Activated naive CD4-positive, alpha-beta T cell treated with anti-CD3 and anti-CD28 coated beads, Interleukin-2, amount 50 U/mL, for 24 hours (primary cell): ENCODE data around the gene BNC2.
"Not testable (repeated sequence)": the region's sequence is repeated elsewhere in the genome, so short reads cannot be mapped to it uniquely, and the experiment has no call there.

Experiments used
- H3K27ac Mint-ChIP-seq: one replicate; pipeline ENCODE4 v1.8.0; 2021; ENCODE audit warnings: mild to moderate bottlenecking, mixed read lengths
- H3K27me3 Mint-ChIP-seq: one replicate; pipeline ENCODE4 v1.8.0; 2021; ENCODE audit warnings: mixed read lengths
- H3K36me3 Mint-ChIP-seq: one replicate; pipeline ENCODE4 v1.8.0; 2021; ENCODE audit warnings: mixed read lengths
- H3K4me1 Mint-ChIP-seq: one replicate; pipeline ENCODE4 v1.8.0; 2021; ENCODE audit warnings: mixed read lengths
- H3K4me3 Mint-ChIP-seq: one replicate; pipeline ENCODE4 v1.8.0; 2021; ENCODE audit warnings: mild to moderate bottlenecking, mixed read lengths
- H3K9me3 Mint-ChIP-seq: one replicate; pipeline ENCODE4 v1.8.0; 2021; ENCODE audit warnings: mixed read lengths

The BNC2 gene

DNA sequence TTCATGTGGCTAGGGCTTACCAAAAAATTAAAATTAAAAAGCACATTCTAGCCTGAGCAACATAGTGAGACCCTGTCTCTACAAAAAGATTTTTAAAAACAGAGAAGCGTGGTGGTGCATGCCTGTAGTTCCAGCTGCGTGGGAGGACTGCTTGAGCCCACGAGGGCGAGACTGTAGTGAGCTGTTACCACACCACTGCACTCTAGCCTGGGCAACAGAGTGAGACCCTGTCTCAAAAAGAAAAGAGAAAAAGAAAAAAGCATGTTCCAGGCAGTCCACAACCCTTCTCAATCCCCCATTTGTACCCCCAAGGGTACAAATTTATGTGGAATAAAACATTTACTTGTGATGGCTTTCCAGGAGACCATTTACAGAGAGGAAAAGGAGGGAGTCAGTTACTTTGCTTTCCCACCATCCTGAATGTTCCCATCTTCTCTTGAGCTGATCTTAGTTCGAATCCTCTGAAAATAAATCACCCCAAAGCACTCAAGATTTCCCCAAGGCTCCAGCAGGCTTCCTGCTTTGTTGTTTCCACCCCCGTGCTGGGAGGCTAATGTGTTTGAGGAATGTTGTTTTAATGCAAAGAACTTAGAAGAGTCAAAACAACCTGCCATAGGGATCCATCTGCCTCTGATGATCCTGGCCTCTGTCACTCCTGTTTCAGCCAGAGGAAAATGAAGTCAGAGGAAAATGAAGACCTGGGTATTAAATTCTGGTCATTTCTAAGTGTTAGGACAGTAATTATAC, 384.7 kb downstream of the BNC2 start:
- no peaks in the 10 kb centered on the region for H3K4me1 Mint-ChIP-seq
- no peaks in the 10 kb centered on the region for H3K27me3 Mint-ChIP-seq
- peaks cover 5% of the 10 kb centered on the region for H3K9me3 Mint-ChIP-seq
- H3K27ac Mint-ChIP-seq: no peak overlapping the region
- H3K36me3 Mint-ChIP-seq: no peaks in the 10 kb centered on the region
- H3K4me3 Mint-ChIP-seq: no peak overlapping the region

- H3K4me3 Mint-ChIP-seq: no peak overlapping the region
- H3K36me3 Mint-ChIP-seq: no peaks in the 10 kb centered on the region
- H3K9me3 Mint-ChIP-seq: peaks cover 5% of the 10 kb centered on the region
Measured at GRCh38 chr9:16485160-16485559, 385.3 kb downstream of the BNC2 start.

DNA sequence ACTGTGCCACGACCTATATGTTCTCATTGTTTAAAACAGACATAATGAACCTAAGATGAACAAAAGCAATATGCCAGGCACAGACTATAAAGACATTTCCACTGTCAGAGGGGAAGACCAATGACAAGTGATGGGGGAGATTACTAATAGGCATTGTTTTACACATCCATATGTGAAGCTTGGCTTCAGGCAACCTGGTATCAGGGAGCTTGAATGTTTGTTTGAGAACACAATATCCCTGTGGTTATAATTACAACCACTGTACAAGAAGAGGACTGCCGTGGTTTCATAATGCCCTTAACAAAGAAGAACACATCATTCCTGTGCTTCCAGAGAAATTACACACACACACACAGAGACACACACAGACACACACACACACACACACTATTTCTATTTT, 385.7 kb downstream of the BNC2 start:
- H3K36me3 Mint-ChIP-seq: no peaks in the 10 kb centered on the region
- no peaks in the 10 kb centered on the region for H3K27me3 Mint-ChIP-seq
- H3K4me3 Mint-ChIP-seq: no peak overlapping the region
- H3K9me3 Mint-ChIP-seq: peaks cover 5% of the 10 kb centered on the region
- no peak overlapping the region for H3K27ac Mint-ChIP-seq
- H3K4me1 Mint-ChIP-seq: no peaks in the 10 kb centered on the region

More at GRCh38 chr9:16485160-16485559, 385.3 kb downstream of the BNC2 start:
- Mint-ChIP-seq H3K4me1 (no peaks in the 10 kb centered on the region), H3K27ac (no peak overlapping the region), H3K27me3 (no peaks in the 10 kb centered on the region)

DNA sequence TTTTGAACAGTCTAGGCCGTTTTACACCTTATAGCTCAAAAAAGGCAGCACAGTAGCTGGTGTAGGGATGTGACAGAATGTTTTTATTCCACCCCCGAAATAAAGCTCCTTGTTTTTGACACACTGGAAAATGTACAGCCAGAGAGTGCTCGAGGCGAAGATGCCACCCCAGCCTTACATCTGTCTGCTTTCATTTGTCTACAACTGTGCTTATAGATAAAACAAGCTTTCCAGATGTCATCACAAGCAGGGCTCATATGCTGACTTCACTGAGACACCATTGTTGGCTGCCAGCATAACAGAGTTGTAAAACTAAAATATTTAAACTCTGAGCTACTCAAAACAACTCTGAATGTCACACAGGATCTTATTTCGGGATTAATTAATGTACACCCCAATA, 386.3 kb downstream of the BNC2 start:
- H3K27me3 Mint-ChIP-seq: no peaks in the 10 kb centered on the region
- peaks cover 5% of the 10 kb centered on the region for H3K9me3 Mint-ChIP-seq
- H3K4me3 Mint-ChIP-seq: no peak overlapping the region
- no peaks in the 10 kb centered on the region for H3K4me1 Mint-ChIP-seq
- no peak overlapping the region for H3K27ac Mint-ChIP-seq
- H3K36me3 Mint-ChIP-seq: no peaks in the 10 kb centered on the region

DNA sequence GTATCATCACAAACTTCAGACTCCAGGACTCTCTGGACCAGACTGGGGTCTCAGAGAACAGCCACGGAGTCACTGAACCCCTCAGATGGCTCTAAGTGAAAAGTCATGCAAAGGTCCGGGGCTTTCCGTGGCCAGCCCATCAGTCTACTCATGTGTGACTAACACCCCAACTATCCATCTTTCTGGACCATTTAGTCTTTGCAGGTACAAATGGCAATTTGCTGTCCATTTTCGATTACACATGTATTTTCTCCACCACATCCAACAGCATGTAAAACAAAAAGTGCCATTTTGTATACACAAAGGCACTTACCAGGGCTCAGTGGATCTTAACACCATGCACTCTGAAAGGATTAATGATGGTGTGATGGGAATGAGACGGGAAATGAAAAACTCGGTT, 387.7 kb downstream of the BNC2 start:
- no peak overlapping the region for H3K27ac Mint-ChIP-seq
- H3K4me3 Mint-ChIP-seq: no peak overlapping the region
- H3K4me1 Mint-ChIP-seq: no peaks in the 10 kb centered on the region
- no peaks in the 10 kb centered on the region for H3K27me3 Mint-ChIP-seq
- H3K9me3 Mint-ChIP-seq: peaks cover 5% of the 10 kb centered on the region
- H3K36me3 Mint-ChIP-seq: no peaks in the 10 kb centered on the region

- not testable (repeated sequence) for H3K9me3 Mint-ChIP-seq, H3K36me3 Mint-ChIP-seq, H3K4me3 Mint-ChIP-seq, H3K27ac Mint-ChIP-seq, H3K4me1 Mint-ChIP-seq, H3K27me3 Mint-ChIP-seq
Measured at GRCh38 chr9:16480584-16480983, 389.9 kb downstream of the BNC2 start.

GRCh38 chr9:16475996-16476395, 394.5 kb downstream of the BNC2 start:
- H3K9me3 Mint-ChIP-seq: no peaks in the 10 kb centered on the region
- H3K4me3 Mint-ChIP-seq: no peak overlapping the region
- no peaks in the 10 kb centered on the region for H3K36me3 Mint-ChIP-seq
- peaks cover 1% of the 10 kb centered on the region for H3K27me3 Mint-ChIP-seq
- no peaks in the 10 kb centered on the region for H3K4me1 Mint-ChIP-seq
- no peak overlapping the region for H3K27ac Mint-ChIP-seq

DNA sequence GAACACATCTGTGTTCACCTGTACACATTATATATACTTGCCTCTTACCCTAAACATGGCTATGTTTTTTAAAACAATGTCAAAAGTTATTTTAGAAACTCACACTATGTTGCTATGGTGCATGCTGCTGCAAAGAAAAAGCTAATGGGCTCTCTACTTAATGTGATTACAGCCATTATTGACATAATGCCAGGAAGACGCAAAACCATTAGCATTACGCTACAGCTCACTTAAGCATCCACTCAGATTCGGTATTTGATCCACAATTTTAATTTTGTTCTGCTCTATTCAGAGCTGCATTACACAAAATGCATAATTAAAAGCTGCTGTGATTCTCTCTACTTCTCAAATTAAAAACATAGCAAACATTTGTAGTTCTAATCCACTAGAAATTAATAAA, 395.2 kb downstream of the BNC2 start:
- Mint-ChIP-seq H3K36me3 (no peaks in the 10 kb centered on the region), H3K27me3 (peaks cover 1% of the 10 kb centered on the region), H3K4me1 (no peaks in the 10 kb centered on the region), H3K27ac (no peak overlapping the region), H3K9me3 (no peaks in the 10 kb centered on the region), H3K4me3 (no peak overlapping the region)

DNA sequence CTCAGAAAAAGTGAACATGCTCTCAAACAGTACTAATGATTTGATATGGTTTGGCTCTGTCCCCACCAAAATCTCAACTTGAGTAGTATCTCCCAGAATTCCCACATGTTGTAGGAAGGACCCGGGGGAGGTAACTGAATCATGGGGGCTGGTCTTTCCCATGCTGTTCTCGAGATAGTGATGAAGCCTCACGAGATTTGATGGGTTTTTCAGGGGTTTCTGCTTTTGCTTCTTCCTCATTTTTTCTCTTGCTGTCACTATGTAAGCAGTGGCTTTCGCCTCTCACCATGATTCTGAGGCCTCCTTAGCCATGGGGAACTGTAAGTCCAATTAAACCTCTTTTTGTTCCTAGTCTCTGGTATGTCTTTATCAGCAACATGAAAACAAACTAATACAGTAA, 401.3 kb downstream of the BNC2 start:
- H3K27ac Mint-ChIP-seq: no peak overlapping the region
- H3K4me3 Mint-ChIP-seq: no peak overlapping the region
- H3K4me1 Mint-ChIP-seq: no peaks in the 10 kb centered on the region
- no peaks in the 10 kb centered on the region for H3K36me3 Mint-ChIP-seq
- H3K27me3 Mint-ChIP-seq: no peaks in the 10 kb centered on the region
- H3K9me3 Mint-ChIP-seq: peaks cover 5% of the 10 kb centered on the region

GRCh38 chr9:16461851-16462250, 408.6 kb downstream of the BNC2 start:
- Mint-ChIP-seq H3K27me3 (no peaks in the 10 kb centered on the region), H3K4me1 (no peaks in the 10 kb centered on the region)

GRCh38 chr9:16461137-16461840, 409.2 kb downstream of the BNC2 start:
- Mint-ChIP-seq H3K27ac (no peak overlapping the region), H3K36me3 (no peaks in the 10 kb centered on the region), H3K27me3 (no peaks in the 10 kb centered on the region), H3K9me3 (peaks cover 9% of the 10 kb centered on the region), H3K4me3 (no peak overlapping the region), H3K4me1 (no peaks in the 10 kb centered on the region)

More at GRCh38 chr9:16461851-16462250, 408.6 kb downstream of the BNC2 start:
- H3K4me3 Mint-ChIP-seq: no peak overlapping the region
- no peak overlapping the region for H3K27ac Mint-ChIP-seq
- H3K36me3 Mint-ChIP-seq: no peaks in the 10 kb centered on the region
- peaks cover 9% of the 10 kb centered on the region for H3K9me3 Mint-ChIP-seq

DNA sequence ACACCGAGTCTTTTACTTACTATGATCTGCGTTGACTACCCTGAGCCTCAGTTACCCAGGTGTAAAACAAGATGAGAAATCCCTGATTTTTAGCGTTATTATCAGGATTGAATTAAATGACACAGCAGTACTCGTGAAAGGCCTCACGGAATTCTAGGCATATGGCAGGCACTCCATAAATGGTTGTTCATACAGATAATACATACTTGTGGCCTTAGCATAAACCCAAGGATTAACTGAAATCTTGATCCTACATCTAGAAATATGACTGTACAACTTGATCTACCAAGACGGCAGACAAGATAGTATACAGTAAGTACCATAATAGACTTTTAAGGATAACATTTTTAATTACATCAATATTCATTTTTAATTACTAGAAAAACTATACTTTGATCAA, 409.8 kb downstream of the BNC2 start:
- Mint-ChIP-seq H3K36me3 (no peaks in the 10 kb centered on the region), H3K27ac (no peak overlapping the region), H3K4me3 (no peak overlapping the region), H3K9me3 (peaks cover 9% of the 10 kb centered on the region), H3K27me3 (no peaks in the 10 kb centered on the region), H3K4me1 (no peaks in the 10 kb centered on the region)

DNA sequence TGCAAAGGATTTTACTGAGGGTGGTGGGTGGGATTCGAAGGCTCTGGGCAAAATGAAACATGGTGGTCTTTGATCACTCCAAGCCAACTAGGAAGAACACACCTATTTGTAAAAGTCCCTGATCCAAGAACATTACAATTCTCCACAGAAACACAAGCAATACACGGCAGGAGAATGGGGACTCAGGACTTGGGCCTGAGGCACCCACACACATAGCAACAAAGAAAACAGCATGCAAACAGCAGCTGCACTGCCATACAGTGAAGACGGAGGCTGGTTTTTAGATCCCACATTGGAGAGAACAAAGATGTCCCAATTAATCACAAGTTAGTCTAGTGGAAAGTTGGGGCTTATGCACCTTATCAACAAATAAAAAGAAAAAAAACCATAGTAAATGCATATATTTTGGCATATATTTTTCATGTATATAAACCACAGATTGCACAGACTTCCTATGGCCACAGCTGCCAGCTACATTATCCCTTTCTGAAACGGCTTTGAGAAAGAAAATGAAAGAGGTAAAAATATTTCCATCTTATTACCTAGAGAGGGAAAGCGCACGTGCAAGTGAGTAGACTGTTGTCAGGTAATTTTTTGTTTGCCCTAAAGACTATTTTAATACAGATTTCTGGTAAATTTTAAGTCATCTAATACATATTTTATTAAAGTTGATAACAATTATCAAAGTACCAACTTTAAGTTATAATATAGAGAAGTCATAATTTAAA, 410.9 kb downstream of the BNC2 start:
- Mint-ChIP-seq H3K27ac (no peak overlapping the region), H3K9me3 (peaks cover 9% of the 10 kb centered on the region), H3K4me1 (no peaks in the 10 kb centered on the region), H3K4me3 (no peak overlapping the region), H3K27me3 (no peaks in the 10 kb centered on the region), H3K36me3 (no peaks in the 10 kb centered on the region)

DNA sequence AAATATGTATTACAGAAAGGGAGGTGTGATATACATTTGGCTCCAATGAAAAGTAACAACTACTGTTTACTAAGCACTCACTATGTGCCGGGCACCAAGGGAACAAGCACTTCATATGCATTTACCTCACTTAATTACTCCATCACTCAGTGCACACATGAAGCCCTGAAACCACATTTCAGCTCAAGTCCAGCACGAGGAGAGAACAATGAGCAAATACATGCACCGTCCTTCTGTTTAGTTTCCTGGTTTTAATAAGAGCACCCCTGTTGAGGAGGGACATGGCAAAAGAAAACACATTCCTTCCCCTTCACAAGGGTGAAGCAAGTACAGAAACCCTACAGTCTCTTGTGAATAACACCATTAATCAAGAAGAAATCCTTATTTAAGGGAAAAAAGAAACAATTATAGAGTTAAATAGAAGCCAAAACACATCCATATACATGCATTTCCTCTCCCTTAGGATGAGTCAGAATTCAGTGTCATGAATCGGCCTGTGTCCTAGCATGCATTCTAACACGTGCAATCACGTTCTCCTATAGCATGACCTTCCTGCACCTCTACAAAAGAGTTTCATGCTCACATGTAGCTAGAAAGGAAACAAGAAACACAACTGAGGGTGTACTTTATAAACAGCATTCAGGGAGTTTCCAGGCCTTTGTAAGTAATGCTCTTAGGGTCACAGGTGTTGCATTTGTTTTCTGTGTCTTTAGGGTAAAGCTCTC, 411.6 kb downstream of the BNC2 start:
- H3K27me3 Mint-ChIP-seq: no peaks in the 10 kb centered on the region
- H3K9me3 Mint-ChIP-seq: peaks cover 9% of the 10 kb centered on the region
- no peaks in the 10 kb centered on the region for H3K36me3 Mint-ChIP-seq
- H3K4me3 Mint-ChIP-seq: no peak overlapping the region
- H3K27ac Mint-ChIP-seq: no peak overlapping the region
- H3K4me1 Mint-ChIP-seq: no peaks in the 10 kb centered on the region

- Mint-ChIP-seq H3K27ac (no peak overlapping the region), H3K36me3 (no peaks in the 10 kb centered on the region)
Measured at GRCh38 chr9:16455842-16456241, 414.6 kb downstream of the BNC2 start.

More at GRCh38 chr9:16455842-16456241, 414.6 kb downstream of the BNC2 start:
- H3K4me1 Mint-ChIP-seq: no peaks in the 10 kb centered on the region
- H3K4me3 Mint-ChIP-seq: no peak overlapping the region
- H3K27me3 Mint-ChIP-seq: peaks cover 2% of the 10 kb centered on the region
- peaks cover 14% of the 10 kb centered on the region for H3K9me3 Mint-ChIP-seq
